Fibroblast of lung (primary cell): ENCODE data around the gene UQCRHL. TPM values are rescaled to one million over a fixed set of nuclear protein-coding genes. Genes with fewer than 3 reads are reported as not detected.

Source experiments
- DNase-seq, 2 donors: peaks; one replicate each; pipeline versions ENCODE4 v3.0.0 to v3.0.0-alpha.2; 2010; ENCODE audit warnings: low read depth in 2 of 2
- H2AFZ ChIP-seq: 2 replicates; pipeline ENCODE4 v1.5.1; 2012; ENCODE audit warnings: low read length, control low read depth, inconsistent platforms
- H3K27ac ChIP-seq: 2 replicates; pipeline ENCODE4 v1.5.1; 2011; ENCODE audit warnings: low read length, control low read depth; ENCODE audit not compliant: insufficient read depth
- H3K27me3 ChIP-seq: 2 replicates; pipeline ENCODE4 v1.5.1; 2011; ENCODE audit warnings: mild to moderate bottlenecking, low read length; ENCODE audit not compliant: control insufficient read depth, insufficient read depth
- H3K36me3 ChIP-seq: 2 replicates; pipeline ENCODE4 v1.5.1; 2011; ENCODE audit warnings: low read length; ENCODE audit not compliant: control insufficient read depth, insufficient read depth
- H3K4me1 ChIP-seq: 2 replicates; pipeline ENCODE4 v1.5.1; 2011; ENCODE audit warnings: low read length; ENCODE audit not compliant: control insufficient read depth, insufficient read depth; ENCODE audit errors: extremely low read depth
- H3K4me2 ChIP-seq: 2 replicates; pipeline ENCODE4 v1.5.1; 2011; ENCODE audit warnings: low read length, control low read depth; ENCODE audit not compliant: insufficient read depth; ENCODE audit errors: extremely low read depth
- H3K4me3 ChIP-seq, 4 experiments: fragments of 200-600 bp in 1 of 4; sonication (generic) in 1 of 4; replicated peaks in 1 of 4; 2 replicates each; pipeline ENCODE4 v1.5.1; 2011 to 2016; ENCODE audit warnings: low read length in 4 of 4, low read depth in 3 of 4, mild to moderate bottlenecking in 3 of 4, control low read depth in 2 of 4, inconsistent platforms in 1 of 4, mixed read lengths in 1 of 4; ENCODE audit not compliant: insufficient read depth in 1 of 4; ENCODE audit errors: control extremely low read depth in 1 of 4
- H3K79me2 ChIP-seq: 2 replicates; pipeline ENCODE4 v1.5.1; 2012; ENCODE audit warnings: mild to moderate bottlenecking, low read length, inconsistent platforms; ENCODE audit not compliant: control insufficient read depth, insufficient read depth
- H3K9ac ChIP-seq: 2 replicates; pipeline ENCODE4 v1.5.1; 2011; ENCODE audit warnings: mild to moderate bottlenecking, low read length, control low read depth; ENCODE audit not compliant: insufficient read depth
- H3K9me3 ChIP-seq: 2 replicates; pipeline ENCODE4 v1.5.1; 2012; ENCODE audit warnings: low read depth, low read length; ENCODE audit not compliant: control insufficient read depth, insufficient read depth
- H4K20me1 ChIP-seq: 2 replicates; pipeline ENCODE4 v1.5.1; 2011; ENCODE audit warnings: low read length; ENCODE audit not compliant: control insufficient read depth, insufficient read depth; ENCODE audit errors: extremely low read depth
- EZH2 ChIP-seq: IDR thresholded peaks from 2 replicates; pipeline ENCODE4 v1.5.1; 2012; ENCODE audit warnings: low read length, control low read depth, mild to moderate bottlenecking; ENCODE audit errors: missing control alignments
- polyA plus RNA-seq, 2 donors: library from polyadenylated mRNA; depleted of rRNA in 1 of 2; stranded (reverse) in 1 of 2; unstranded in 1 of 2; fragments of >200 nt; gene quantifications; 2 replicates each; pipeline ENCODE4 v1.2.1, GENCODE V29; 2011 to 2012; ENCODE audit warnings: missing spikeins in 1 of 2
- total RNA-seq: library from RNA; depleted of rRNA; stranded (reverse); fragments of >200 nt; gene quantifications from 2 replicates; pipeline ENCODE4 v1.2.1, GENCODE V29; 2014
- TF ChIP-seq, protein P1 (sequence below), 2 donors: IDR thresholded peaks in 1 of 2; conservative IDR thresholded peaks in 1 of 2; 1 replicate in 1 of 2; 2 replicates in 1 of 2; pipeline ENCODE4 v1.5.1; 2011 to 2012; ENCODE audit warnings: low read length in 2 of 2, control low read depth in 1 of 2, inconsistent platforms in 1 of 2, low read depth in 1 of 2, mild to moderate bottlenecking in 1 of 2

UQCRHL gene
- total and polyA plus RNA-seq, 2 donors (not counting 1 experiment from before 2014, with no cell fraction given): 1.3 to 7.8 TPM

GRCh38 chr1:15758953-15759661, 48.3 kb downstream of the UQCRHL start:
- no peaks in the 10 kb centered on the region for H3K36me3 ChIP-seq
- TF ChIP-seq EZH2: no peak
- TF ChIP-seq, protein P1, sequence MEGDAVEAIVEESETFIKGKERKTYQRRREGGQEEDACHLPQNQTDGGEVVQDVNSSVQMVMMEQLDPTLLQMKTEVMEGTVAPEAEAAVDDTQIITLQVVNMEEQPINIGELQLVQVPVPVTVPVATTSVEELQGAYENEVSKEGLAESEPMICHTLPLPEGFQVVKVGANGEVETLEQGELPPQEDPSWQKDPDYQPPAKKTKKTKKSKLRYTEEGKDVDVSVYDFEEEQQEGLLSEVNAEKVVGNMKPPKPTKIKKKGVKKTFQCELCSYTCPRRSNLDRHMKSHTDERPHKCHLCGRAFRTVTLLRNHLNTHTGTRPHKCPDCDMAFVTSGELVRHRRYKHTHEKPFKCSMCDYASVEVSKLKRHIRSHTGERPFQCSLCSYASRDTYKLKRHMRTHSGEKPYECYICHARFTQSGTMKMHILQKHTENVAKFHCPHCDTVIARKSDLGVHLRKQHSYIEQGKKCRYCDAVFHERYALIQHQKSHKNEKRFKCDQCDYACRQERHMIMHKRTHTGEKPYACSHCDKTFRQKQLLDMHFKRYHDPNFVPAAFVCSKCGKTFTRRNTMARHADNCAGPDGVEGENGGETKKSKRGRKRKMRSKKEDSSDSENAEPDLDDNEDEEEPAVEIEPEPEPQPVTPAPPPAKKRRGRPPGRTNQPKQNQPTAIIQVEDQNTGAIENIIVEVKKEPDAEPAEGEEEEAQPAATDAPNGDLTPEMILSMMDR (conservative IDR thresholded peaks at IDR 0.05 in 1 of 2, IDR thresholded peaks at IDR 0.05 in 1 of 2; ENCODE audit: low read depth in 1 of 2, low read length in 2 of 2): no peak
- H3K4me3 ChIP-seq: peak overlapping the region; percentile 60 to 73 (median 68)
- peak overlapping the region; percentile 88 for H3K9ac ChIP-seq
- H3K27ac ChIP-seq: peak overlapping the region; percentile 57
- no peak overlapping the region for H2AFZ ChIP-seq
- H4K20me1 ChIP-seq: no peaks in the 10 kb centered on the region
- peak overlapping the region; percentile 53 for H3K4me2 ChIP-seq
- H3K9me3 ChIP-seq: no peaks in the 10 kb centered on the region
- no peaks in the 10 kb centered on the region for H3K27me3 ChIP-seq
- peaks cover 16% of the 10 kb centered on the region for H3K4me1 ChIP-seq
- peaks cover 3% of the 10 kb centered on the region for H3K79me2 ChIP-seq
- no peak for DNase-seq

GRCh38 chr1:15758343-15758931, 49.0 kb downstream of the UQCRHL start, which contains the start of gene FBLIM1:
Gene FBLIM1, plus strand, starts transcription at chr1:15758795. Its CDS starts 6,189 bp downstream, at chr1:15764984.
- Histone ChIP-seq H4K20me1 (no peaks in the 10 kb centered on the region), H3K27ac (peak within 1 kb of the TSS; percentile 57), H3K9ac (peak within 1 kb of the TSS; percentile 88), H3K9me3 (no peaks in the 10 kb centered on the region), H2AFZ (no peak within 1 kb of the TSS), H3K4me2 (peak within 1 kb of the TSS; percentile 53), H3K36me3 (no peaks in the 10 kb centered on the region), H3K79me2 (peaks cover 2% of the 10 kb centered on the region), H3K4me1 (peaks cover 16% of the 10 kb centered on the region), H3K27me3 (no peaks in the 10 kb centered on the region), H3K4me3 (peak within 1 kb of the TSS; percentile 60 to 73 (median 68))
- peak in 1 of 2 donors; percentile 43 for DNase-seq
- no peak for TF ChIP-seq EZH2
- TF ChIP-seq, protein P1 (conservative IDR thresholded peaks at IDR 0.05 in 1 of 2, IDR thresholded peaks at IDR 0.05 in 1 of 2; ENCODE audit: low read depth in 1 of 2, low read length in 2 of 2): no peak

GRCh38 chr1:15757575-15758342, 49.7 kb downstream of the UQCRHL start:
- Histone ChIP-seq H3K27ac (no peak overlapping the region), H3K79me2 (peaks cover 2% of the 10 kb centered on the region), H2AFZ (no peak overlapping the region), H3K27me3 (no peaks in the 10 kb centered on the region), H3K4me3 (peak overlapping the region in 3 of 4 experiments; percentile 17 to 71 (median 63)), H3K9ac (no peak overlapping the region), H4K20me1 (no peaks in the 10 kb centered on the region), H3K9me3 (no peaks in the 10 kb centered on the region), H3K36me3 (no peaks in the 10 kb centered on the region), H3K4me2 (no peak overlapping the region), H3K4me1 (peaks cover 16% of the 10 kb centered on the region)
- TF ChIP-seq, protein P1 (conservative IDR thresholded peaks at IDR 0.05 in 1 of 2, IDR thresholded peaks at IDR 0.05 in 1 of 2; ENCODE audit: low read depth in 1 of 2, low read length in 2 of 2): no peak
- TF ChIP-seq EZH2: peak; percentile 49
- peak; percentile 40 to 52 for DNase-seq
